ENCODE results near the gene STAT6. TPM values are rescaled to one million over a fixed set of nuclear protein-coding genes. Genes with fewer than 3 reads are reported as not detected.
"Not testable (repeated sequence)": the region's sequence is repeated elsewhere in the genome, so short reads cannot be mapped to it uniquely, and the experiment has no call there.

Gene STAT6
- total RNA-seq, 6 experiments from 2014 or later, result 83.7 to 102 (median 93.5) TPM

DNA sequence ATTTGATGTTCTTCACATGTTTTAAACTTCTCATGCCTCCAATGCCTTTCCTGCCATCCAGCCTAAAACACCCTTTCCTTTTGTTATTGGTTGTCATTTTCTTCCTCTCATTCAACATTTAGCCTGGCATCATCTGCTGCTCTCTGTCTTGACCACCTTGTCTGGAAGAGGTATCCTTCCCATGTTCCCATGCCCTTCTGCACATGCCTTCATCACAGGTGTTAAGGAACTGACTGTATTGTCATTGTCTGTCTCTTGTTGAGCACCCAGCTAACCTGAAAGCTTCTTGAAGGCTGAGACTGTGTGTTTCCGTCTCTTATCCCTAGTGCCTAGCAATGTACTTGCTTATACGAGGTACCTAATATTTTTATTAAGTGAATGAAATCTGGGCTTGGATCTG lies 12.7 kb upstream of the STAT6 start:
- H3K4me1 Mint-ChIP-seq (ENCODE audit: low read depth), result peaks cover 33% of the 10 kb centered on the region

GRCh38 chr12:57120718-57121117 lies 9.6 kb upstream of the STAT6 start:
- H3K4me3 Mint-ChIP-seq; H3K27ac Mint-ChIP-seq; H3K9me3 Mint-ChIP-seq; H3K27me3 Mint-ChIP-seq (ENCODE audit: insufficient read depth); DNase-seq; H3K36me3 Mint-ChIP-seq (ENCODE audit: low read depth): not testable (repeated sequence)
- peaks cover 29% of the 10 kb centered on the region for H3K4me1 Mint-ChIP-seq (ENCODE audit: low read depth)

More for the DNA sequence above, 12.7 kb upstream of the STAT6 start:
- no peak for TF ChIP-seq CTCF (IDR thresholded peaks at IDR 0.05)
- no peak for DNase-seq
- Mint-ChIP-seq H3K4me3 (no peak overlapping the region), H3K27me3 (ENCODE audit: insufficient read depth) (no peaks in the 10 kb centered on the region), H3K27ac (no peak overlapping the region), H3K9me3 (no peaks in the 10 kb centered on the region), H3K36me3 (ENCODE audit: low read depth) (no peaks in the 10 kb centered on the region)

- DNase-seq, result no peak
- Mint-ChIP-seq H3K36me3 (ENCODE audit: low read depth) (no peaks in the 10 kb centered on the region), H3K4me1 (ENCODE audit: low read depth) (peaks cover 26% of the 10 kb centered on the region), H3K27me3 (ENCODE audit: insufficient read depth) (no peaks in the 10 kb centered on the region; the same call in none of the 2 replicates), H3K27ac (peak overlapping the region; percentile 86), H3K4me3 (no peak overlapping the region), H3K9me3 (no peaks in the 10 kb centered on the region)
- no peak for TF ChIP-seq CTCF (IDR thresholded peaks at IDR 0.05)
These were observed 8.3 kb upstream of the STAT6 start for GRCh38 chr12:57119294-57120085.

DNA sequence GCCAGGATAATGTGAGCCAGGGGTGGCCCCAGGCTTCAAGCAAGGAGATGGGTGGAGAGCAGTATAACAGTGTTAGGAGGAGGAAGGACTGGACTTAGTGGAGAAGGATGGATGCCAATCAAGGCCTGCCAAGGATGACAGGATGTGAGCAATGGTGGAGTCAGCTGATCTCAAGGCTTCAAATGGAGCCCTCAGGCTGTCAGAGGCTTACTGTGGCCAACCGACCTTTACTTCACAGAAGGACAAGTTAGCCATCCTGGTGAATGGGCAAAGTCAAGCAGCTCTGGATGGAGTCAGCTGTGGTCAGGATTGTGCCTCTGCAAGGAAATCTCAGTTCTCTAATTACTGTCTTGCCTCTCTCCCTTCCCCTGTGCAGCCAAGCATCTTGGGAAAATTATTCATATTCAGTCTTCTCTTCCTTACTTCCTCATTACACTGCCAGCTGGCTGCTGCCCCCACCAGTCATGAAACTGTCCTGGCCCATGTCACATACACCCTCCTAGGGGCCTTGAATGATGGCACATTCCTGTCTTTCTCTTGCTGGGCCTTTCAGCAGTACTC lies 7.6 kb upstream of the STAT6 start:
- H3K4me1 Mint-ChIP-seq (ENCODE audit: low read depth), result peaks cover 20% of the 10 kb centered on the region
- H3K36me3 Mint-ChIP-seq (ENCODE audit: low read depth), result no peaks in the 10 kb centered on the region
- no peak for TF ChIP-seq CTCF (IDR thresholded peaks at IDR 0.05)
- H3K4me3 Mint-ChIP-seq, result peak overlapping the region; percentile 7; the same call in 1 of the 2 replicates
- H3K27ac Mint-ChIP-seq, result peak overlapping the region; percentile 86
- no peaks in the 10 kb centered on the region; the same call in none of the 2 replicates for H3K27me3 Mint-ChIP-seq (ENCODE audit: insufficient read depth)
- H3K9me3 Mint-ChIP-seq, result no peaks in the 10 kb centered on the region
- peak; percentile 67 for DNase-seq

DNA sequence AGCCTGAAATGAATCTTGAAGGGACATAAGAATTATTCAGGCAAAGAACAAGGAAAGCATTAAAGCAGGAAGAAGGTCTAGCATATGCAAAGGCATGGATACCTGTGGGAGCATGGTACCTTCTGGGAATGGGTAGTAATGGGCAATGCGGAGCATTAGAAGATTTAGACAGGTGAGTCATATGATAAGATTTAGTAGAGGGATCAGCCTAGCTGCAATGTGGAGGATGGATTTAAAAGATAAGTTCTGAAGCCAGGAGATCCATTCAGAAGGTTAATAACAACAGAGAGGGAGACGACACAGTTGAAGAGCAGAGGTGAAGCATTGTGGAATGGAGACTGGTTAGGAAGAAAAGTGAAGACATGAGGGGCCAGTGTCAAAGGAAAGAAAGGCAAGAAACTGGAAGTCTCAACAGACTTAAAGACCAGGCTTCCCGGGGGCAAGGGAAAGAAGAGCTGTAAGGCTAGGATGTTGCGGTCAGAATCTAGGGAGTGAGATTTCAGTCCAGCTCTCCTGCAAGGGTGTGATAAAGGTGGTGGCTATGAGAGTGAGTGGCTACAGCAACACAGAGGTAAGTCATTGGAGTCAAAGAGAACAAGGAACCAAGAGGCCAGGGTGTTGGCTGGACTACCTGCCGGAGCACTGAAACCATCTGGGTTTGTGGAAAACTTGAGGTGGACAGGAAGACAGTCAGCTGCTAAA lies 5.6 kb upstream of the STAT6 start:
- no peak for TF ChIP-seq CTCF (IDR thresholded peaks at IDR 0.05)
- DNase-seq, result no peak
- peaks cover 34% of the 10 kb centered on the region for H3K4me1 Mint-ChIP-seq (ENCODE audit: low read depth)
- peaks cover 5% of the 10 kb centered on the region for H3K27me3 Mint-ChIP-seq (ENCODE audit: insufficient read depth)
- no peak overlapping the region for H3K4me3 Mint-ChIP-seq
- H3K9me3 Mint-ChIP-seq, result peaks cover 5% of the 10 kb centered on the region
- H3K27ac Mint-ChIP-seq, result no peak overlapping the region
- no peaks in the 10 kb centered on the region for H3K36me3 Mint-ChIP-seq (ENCODE audit: low read depth)

All from HFFc6 (cell line).